Prostate gland (tissue), 2 donors: Measurements from ENCODE around the gene OR5K2. TPM values are rescaled to one million over a fixed set of nuclear protein-coding genes. Genes with fewer than 3 reads are reported as not detected.

Source experiments
- DNase-seq: peaks from one replicate; pipeline ENCODE4 v3.0.0-alpha.2; 2019; ENCODE audit warnings: low spot score
- H3K27ac ChIP-seq, 2 donors: fragments of 200-600 bp; sonication (generic); 2 replicates each; pipeline ENCODE4 v1.5.1; 2017 to 2019
- H3K27me3 ChIP-seq: fragments of 200-600 bp; sonication (generic); replicated peaks from 2 replicates; pipeline ENCODE4 v1.5.1; 2019; ENCODE audit not compliant: insufficient read depth
- H3K36me3 ChIP-seq, 2 donors: fragments of 200-600 bp; sonication (generic); 1 replicate in 1 of 2; 2 replicates in 1 of 2; pipeline versions ENCODE4 v1.5.1 to v1.8.1; 2017 to 2019
- H3K4me1 ChIP-seq: fragments of 200-600 bp; sonication (generic); replicated peaks from 2 replicates; pipeline ENCODE4 v1.5.1; 2019
- H3K4me3 ChIP-seq, 2 donors: fragments of 200-600 bp; sonication (generic); 2 replicates each; pipeline ENCODE4 v1.5.1; 2017 to 2019
- H3K9me3 ChIP-seq: fragments of 200-600 bp; sonication (generic); 2 replicates; pipeline ENCODE4 v1.5.1; 2017
- POLR2A ChIP-seq: fragments of 450-650 bp; IDR thresholded peaks from one replicate; pipeline ENCODE4 v1.6.1; 2016; ENCODE audit warnings: antibody characterized with exemption, mild to moderate bottlenecking
- POLR2AphosphoS5 ChIP-seq: sonication (generic); formaldehyde crosslinking; IDR thresholded peaks from one replicate; pipeline ENCODE4 v1.6.1; 2017; ENCODE audit warnings: antibody characterized with exemption
- WGBS: methylation state at CpG from one replicate; pipeline ENCODE4 v1.1.5; 2018; 5-methylcytosine and 5-hydroxymethylcytosine counted together
- intact Hi-C: fragments of 100-400 bp; cut with DNase I; formaldehyde crosslinking; loops from one replicate; pipeline ENCODE4 v1.14.2; 2022
- total RNA-seq, 2 donors: library from RNA; depleted of rRNA; stranded (reverse); fragments of >200 nt; gene quantifications; one replicate each; pipeline ENCODE4 v1.1.0, GENCODE V29; 2016
- TF ChIP-seq, protein P1 (sequence below), 4 experiments: fragments of 200-600 bp in 2 of 4; fragments of 450-650 bp in 2 of 4; sonication (generic) in 2 of 4; IDR thresholded peaks; 1 replicate in 3 of 4; 2 replicates in 1 of 4; pipeline ENCODE4 v1.5.1; 2016 to 2019; ENCODE audit warnings: antibody characterized with exemption in 4 of 4, mild to moderate bottlenecking in 2 of 4, moderate library complexity in 2 of 4

OR5K2 gene
- total RNA-seq, 2 donors from 2014 or later = not detected

DNA sequence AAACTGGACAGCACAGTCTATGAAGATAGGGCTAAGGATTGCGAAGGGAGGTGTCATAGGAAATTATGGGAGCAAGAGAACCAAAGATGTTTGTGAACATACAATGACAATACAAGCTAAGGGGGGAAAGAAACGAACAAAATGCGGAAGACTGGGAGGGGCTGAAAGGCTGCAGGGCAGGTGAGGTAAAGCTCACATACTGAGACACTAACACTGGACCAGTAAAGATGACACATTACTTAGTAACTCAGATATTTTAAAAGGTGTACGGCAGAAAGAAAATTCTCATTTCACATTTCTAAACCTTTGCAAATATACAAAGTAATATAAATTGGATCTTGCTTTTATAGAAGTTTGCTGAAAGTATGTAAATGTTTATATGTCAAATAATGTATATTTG, 15.1 kb downstream of the OR5K2 start:
- Histone ChIP-seq H3K4me3 (no peak overlapping the region), H3K9me3 (no peaks in the 10 kb centered on the region), H3K4me1 (no peaks in the 10 kb centered on the region), H3K27ac (no peak overlapping the region), H3K36me3 (no peaks in the 10 kb centered on the region), H3K27me3 (no peaks in the 10 kb centered on the region)
- DNase-seq = no peak
- 77% methylated on average over 4 of the region's 4 CpGs for WGBS
- intact Hi-C loops = no loop called here
- no peak for TF ChIP-seq POLR2AphosphoS5
- no peak for TF ChIP-seq POLR2A
- TF ChIP-seq, protein P1, sequence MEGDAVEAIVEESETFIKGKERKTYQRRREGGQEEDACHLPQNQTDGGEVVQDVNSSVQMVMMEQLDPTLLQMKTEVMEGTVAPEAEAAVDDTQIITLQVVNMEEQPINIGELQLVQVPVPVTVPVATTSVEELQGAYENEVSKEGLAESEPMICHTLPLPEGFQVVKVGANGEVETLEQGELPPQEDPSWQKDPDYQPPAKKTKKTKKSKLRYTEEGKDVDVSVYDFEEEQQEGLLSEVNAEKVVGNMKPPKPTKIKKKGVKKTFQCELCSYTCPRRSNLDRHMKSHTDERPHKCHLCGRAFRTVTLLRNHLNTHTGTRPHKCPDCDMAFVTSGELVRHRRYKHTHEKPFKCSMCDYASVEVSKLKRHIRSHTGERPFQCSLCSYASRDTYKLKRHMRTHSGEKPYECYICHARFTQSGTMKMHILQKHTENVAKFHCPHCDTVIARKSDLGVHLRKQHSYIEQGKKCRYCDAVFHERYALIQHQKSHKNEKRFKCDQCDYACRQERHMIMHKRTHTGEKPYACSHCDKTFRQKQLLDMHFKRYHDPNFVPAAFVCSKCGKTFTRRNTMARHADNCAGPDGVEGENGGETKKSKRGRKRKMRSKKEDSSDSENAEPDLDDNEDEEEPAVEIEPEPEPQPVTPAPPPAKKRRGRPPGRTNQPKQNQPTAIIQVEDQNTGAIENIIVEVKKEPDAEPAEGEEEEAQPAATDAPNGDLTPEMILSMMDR (IDR thresholded peaks at IDR 0.05) = no peak

DNA sequence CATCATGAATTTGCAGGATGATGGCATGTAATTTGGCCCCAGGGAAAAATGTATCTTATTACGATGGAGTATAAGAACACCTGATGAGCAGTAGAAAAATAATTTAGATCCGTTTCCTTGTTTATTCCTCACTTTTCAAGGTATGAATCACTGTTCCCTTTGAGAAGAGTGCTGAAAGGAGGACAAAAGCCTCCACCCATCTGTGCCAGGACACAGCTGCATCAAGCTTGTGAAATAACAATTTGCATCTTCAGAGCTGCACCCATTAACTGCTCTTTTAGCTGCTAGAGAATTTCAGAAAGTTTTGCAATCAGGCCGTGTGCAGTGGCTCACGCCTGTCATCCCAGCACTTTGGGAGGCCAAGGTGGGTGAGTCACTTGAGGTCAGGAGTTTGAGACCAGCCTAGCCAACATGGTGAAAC, 15.6 kb downstream of the OR5K2 start:
- no peak for TF ChIP-seq POLR2AphosphoS5
- TF ChIP-seq POLR2A = no peak
- TF ChIP-seq, protein P1 (IDR thresholded peaks at IDR 0.05) = no peak

DNA sequence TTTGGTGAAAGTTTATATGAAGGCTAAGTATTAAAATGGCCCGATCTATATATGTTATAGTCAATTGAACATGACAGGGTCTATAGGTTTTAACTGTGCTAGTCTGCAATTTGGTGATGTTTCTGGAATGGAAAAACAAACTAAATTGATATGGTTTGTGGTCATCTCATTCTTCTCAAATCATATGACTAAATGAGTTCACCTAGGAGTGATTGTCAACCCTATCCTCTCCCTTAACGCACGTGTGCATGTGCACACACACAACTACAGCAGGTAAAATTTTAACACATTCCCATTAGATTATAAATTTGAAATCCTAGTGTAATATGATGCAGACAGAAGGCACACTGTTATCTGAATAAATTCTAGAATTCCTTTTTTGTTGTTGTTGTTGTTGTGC, 16.3 kb downstream of the OR5K2 start:
- Histone ChIP-seq H3K27me3 (no peaks in the 10 kb centered on the region), H3K36me3 (no peaks in the 10 kb centered on the region), H3K4me3 (no peak overlapping the region), H3K27ac (no peak overlapping the region), H3K4me1 (no peaks in the 10 kb centered on the region), H3K9me3 (no peaks in the 10 kb centered on the region)
- 95% methylated on average over 3 of the region's 3 CpGs for WGBS
- DNase-seq = no peak
- TF ChIP-seq POLR2A (no peak), POLR2AphosphoS5 (no peak)
- TF ChIP-seq, protein P1 (IDR thresholded peaks at IDR 0.05) = no peak
- intact Hi-C loops = no loop called here

More for the DNA sequence above, 15.6 kb downstream of the OR5K2 start:
- no peaks in the 10 kb centered on the region for H3K36me3 ChIP-seq
- 62% methylated on average over 4 of the region's 4 CpGs for WGBS
- DNase-seq = no peak
- no peaks in the 10 kb centered on the region for H3K9me3 ChIP-seq
- no peaks in the 10 kb centered on the region for H3K27me3 ChIP-seq
- intact Hi-C loops = no loop called here
- H3K27ac ChIP-seq = no peak overlapping the region
- no peaks in the 10 kb centered on the region for H3K4me1 ChIP-seq
- no peak overlapping the region for H3K4me3 ChIP-seq

DNA sequence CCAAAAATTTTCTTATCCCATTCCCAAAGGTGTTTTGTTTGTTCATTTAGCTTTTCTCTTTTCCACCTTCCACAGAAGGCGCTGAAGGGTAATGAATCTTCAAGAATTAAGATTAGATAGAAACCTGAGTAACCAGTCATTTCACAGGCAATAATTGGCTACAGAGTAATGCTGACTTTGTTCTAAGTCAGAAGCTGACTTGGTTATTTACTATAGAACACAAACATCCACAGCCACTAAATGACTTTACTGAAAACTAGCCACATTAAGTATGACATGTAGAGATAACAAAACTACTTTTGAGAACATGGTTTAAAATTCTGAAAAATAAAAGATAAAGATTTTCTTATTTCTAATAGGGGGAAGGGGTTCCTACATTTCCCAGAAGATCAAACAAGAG, 17.5 kb downstream of the OR5K2 start:
- Histone ChIP-seq H3K9me3 (no peaks in the 10 kb centered on the region), H3K27ac (no peak overlapping the region), H3K36me3 (no peaks in the 10 kb centered on the region), H3K27me3 (no peaks in the 10 kb centered on the region), H3K4me1 (no peaks in the 10 kb centered on the region), H3K4me3 (no peak overlapping the region)
- intact Hi-C loops = no loop called here
- DNase-seq = no peak
- 98% methylated on average over 1 of the region's 1 CpG for WGBS
- TF ChIP-seq POLR2A = no peak
- TF ChIP-seq, protein P1 (IDR thresholded peaks at IDR 0.05) = no peak
- no peak for TF ChIP-seq POLR2AphosphoS5

DNA sequence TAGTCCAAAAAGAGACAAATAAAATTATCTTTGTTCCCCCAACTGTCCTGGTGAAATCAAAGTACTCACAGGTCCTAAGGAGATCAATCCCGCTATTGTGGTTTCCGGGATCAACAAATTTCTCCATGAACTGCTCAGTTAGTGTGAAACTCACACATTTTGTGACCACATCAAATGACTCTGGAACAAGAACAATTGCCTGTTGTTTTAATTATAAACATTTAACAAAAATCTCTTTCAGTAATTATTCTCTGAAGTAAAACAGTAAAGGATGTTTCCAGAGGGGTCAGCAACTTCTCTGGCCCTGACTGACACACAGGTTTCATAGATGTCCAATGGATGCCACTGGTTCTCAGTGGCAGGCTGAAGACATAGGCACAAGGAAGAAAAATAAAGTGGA, 21.3 kb downstream of the OR5K2 start:
- Histone ChIP-seq H3K4me3 (no peak overlapping the region), H3K36me3 (no peaks in the 10 kb centered on the region), H3K4me1 (no peaks in the 10 kb centered on the region), H3K27me3 (no peaks in the 10 kb centered on the region), H3K27ac (no peak overlapping the region), H3K9me3 (no peaks in the 10 kb centered on the region)
- no peak for DNase-seq
- intact Hi-C loops = no loop called here
- TF ChIP-seq, protein P1 (IDR thresholded peaks at IDR 0.05) = no peak
- TF ChIP-seq POLR2AphosphoS5 (no peak), POLR2A (no peak)
- 94% methylated on average over 2 of the region's 2 CpGs for WGBS
